Ascending aorta (tissue), 2 donors: ENCODE measurements around the gene RPL22. TPM values are rescaled to one million over a fixed set of nuclear protein-coding genes. Genes with fewer than 3 reads are reported as not detected.

Source experiments
- DNase-seq, 2 donors: peaks; one replicate each; pipeline ENCODE4 v3.0.0-alpha.2; 2019; ENCODE audit warnings: low spot score in 2 of 2
- H3K27ac ChIP-seq, 2 donors: fragments of 200-600 bp; sonication (generic); one replicate each; pipeline ENCODE4 v1.5.1; 2016 to 2017; ENCODE audit warnings: mild to moderate bottlenecking in 1 of 2
- H3K27me3 ChIP-seq: fragments of 200-600 bp; sonication (generic); one replicate; pipeline ENCODE4 v1.5.1; 2017
- H3K36me3 ChIP-seq, 2 donors: fragments of 200-600 bp; sonication (generic); one replicate each; pipeline ENCODE4 v1.5.1; 2016
- H3K4me1 ChIP-seq, 2 donors: fragments of 200-600 bp; sonication (generic); one replicate each; pipeline ENCODE4 v1.5.1; 2016 to 2017; ENCODE audit warnings: mild to moderate bottlenecking in 1 of 2
- H3K4me3 ChIP-seq, 2 donors: fragments of 200-600 bp; sonication (generic); one replicate each; pipeline ENCODE4 v1.5.1; 2016 to 2017; ENCODE audit warnings: mild to moderate bottlenecking in 1 of 2
- H3K9me3 ChIP-seq, 2 donors: fragments of 200-600 bp; sonication (generic); one replicate each; pipeline ENCODE4 v1.5.1; 2016
- intact Hi-C: fragments of 100-400 bp; cut with DNase I; formaldehyde crosslinking; loops from one replicate; pipeline ENCODE4 v1.15.1; 2023
- total RNA-seq: library from RNA; depleted of rRNA; stranded (reverse); fragments of >200 nt; gene quantifications from one replicate; pipeline ENCODE4 v1.1.0, GENCODE V29; 2016
- TF ChIP-seq, protein P1 (sequence below), 3 experiments: fragments of 200-600 bp in 2 of 3; fragments of 450-650 bp in 1 of 3; sonication (generic) in 2 of 3; IDR thresholded peaks; one replicate each; pipeline ENCODE4 v1.5.1; 2016 to 2019; ENCODE audit warnings: antibody characterized with exemption in 3 of 3, mild to moderate bottlenecking in 1 of 3, moderate library complexity in 1 of 3

The RPL22 gene
- total RNA-seq, 1 donor from 2014 or later, result 88.8 TPM

DNA sequence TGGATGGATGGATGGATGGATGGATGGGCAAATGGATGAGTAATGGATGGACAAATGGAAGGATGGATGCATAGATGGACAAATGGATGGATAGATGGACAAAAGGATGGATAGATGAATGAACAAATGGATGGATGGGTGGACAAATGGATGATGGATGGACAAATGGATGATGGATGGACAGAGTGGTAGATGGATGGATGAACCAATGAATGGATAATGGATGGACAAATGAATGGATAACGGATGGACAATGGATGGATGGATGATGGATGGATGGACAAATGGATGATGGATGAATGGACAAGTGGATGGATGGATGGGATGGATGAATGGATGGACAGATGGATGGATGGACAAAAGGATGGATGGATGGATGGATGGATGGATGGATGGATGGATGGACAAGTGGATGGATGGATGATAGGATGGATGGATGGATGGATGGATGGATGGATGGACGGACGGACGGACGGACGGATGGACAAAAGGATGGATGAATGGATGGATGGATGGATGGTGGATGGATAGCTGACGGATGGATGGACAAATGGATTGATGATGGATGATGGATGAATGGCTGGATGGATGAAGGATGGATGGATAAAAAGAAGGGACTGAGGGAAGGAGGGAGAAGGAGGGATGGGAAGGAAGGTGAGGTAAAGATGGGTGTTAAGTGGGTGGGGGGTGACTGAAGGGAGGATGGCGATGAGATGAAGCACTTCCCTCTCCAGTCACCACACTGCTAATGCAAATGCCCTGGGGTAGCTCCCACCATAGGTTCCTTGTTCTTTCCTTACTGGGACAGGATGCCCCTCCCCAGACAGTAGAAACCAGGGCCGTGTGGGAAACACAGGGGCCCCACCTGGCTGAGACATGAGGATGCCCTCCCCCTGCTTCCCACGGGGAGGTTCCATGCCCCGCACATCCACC, 49.1 kb downstream of the RPL22 start:
- Histone ChIP-seq H3K27me3 (no peaks in the 10 kb centered on the region), H3K4me3 (no peak overlapping the region), H3K36me3 (no peaks in the 10 kb centered on the region), H3K9me3 (no peaks in the 10 kb centered on the region), H3K4me1 (no peaks in the 10 kb centered on the region), H3K27ac (no peak overlapping the region)
- no peak for DNase-seq
- intact Hi-C loops, result no loop called here
- TF ChIP-seq, protein P1, sequence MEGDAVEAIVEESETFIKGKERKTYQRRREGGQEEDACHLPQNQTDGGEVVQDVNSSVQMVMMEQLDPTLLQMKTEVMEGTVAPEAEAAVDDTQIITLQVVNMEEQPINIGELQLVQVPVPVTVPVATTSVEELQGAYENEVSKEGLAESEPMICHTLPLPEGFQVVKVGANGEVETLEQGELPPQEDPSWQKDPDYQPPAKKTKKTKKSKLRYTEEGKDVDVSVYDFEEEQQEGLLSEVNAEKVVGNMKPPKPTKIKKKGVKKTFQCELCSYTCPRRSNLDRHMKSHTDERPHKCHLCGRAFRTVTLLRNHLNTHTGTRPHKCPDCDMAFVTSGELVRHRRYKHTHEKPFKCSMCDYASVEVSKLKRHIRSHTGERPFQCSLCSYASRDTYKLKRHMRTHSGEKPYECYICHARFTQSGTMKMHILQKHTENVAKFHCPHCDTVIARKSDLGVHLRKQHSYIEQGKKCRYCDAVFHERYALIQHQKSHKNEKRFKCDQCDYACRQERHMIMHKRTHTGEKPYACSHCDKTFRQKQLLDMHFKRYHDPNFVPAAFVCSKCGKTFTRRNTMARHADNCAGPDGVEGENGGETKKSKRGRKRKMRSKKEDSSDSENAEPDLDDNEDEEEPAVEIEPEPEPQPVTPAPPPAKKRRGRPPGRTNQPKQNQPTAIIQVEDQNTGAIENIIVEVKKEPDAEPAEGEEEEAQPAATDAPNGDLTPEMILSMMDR (IDR thresholded peaks at IDR 0.05), result no peak

DNA sequence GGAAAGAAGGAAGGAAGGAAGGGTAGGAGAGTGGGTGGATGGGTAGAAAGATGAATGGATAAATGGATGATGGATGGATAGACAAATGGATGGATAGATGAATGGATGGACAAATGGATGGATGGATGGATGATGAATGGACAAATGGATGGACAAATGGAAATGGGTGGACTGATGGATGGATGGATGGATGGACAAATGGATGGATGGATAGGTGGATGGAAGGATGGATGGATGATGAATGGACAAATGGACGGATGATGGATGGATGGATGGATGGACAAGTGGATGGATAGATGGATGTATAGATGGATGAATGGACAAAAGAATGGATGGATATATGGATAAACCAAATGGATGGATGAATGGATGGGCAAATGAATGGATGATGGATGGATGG, 49.8 kb downstream of the RPL22 start:
- no peaks in the 10 kb centered on the region for H3K9me3 ChIP-seq
- H3K4me1 ChIP-seq, result no peaks in the 10 kb centered on the region
- H3K27me3 ChIP-seq, result no peaks in the 10 kb centered on the region
- no peak for DNase-seq
- no peaks in the 10 kb centered on the region for H3K36me3 ChIP-seq
- TF ChIP-seq, protein P1 (IDR thresholded peaks at IDR 0.05), result no peak
- intact Hi-C loops, result no loop called here
- no peak overlapping the region for H3K4me3 ChIP-seq
- no peak overlapping the region for H3K27ac ChIP-seq

DNA sequence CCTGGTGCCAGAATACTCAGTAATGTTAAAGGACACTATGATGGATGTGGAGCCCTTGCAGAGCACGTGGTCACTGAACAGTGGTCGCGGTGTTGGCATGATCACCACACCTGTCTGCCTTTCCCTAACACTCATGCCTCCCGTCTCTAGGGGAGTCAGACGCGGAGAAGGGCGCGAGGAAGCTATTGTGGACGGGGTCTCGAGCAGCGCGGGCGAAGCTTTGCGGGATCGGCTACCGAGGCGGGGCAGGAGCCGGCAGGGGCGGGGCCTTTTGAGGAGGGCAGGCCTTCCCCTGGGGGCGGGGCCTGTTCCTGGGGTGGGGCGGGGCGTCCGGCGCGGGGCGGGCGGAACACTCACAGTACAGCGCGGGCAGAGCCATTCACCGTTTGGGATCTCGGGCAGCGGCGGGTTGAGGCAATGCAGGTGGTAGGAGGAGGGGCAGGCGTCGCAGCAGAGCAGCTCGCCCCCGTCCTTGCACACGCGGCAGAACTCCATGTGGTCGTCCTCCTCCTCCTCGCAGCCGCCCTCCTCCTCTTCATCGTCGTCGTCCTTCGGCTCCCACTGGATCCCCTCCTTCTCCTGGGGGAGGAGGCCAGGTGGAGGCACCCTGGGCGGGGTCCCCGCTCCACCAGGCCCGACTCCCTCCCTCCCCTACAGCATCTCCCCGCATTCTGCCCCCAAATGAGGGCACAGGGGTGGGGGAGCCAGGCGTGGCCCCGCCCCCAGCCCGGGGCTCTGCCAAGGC, 50.7 kb downstream of the RPL22 start:
- no peak for DNase-seq
- intact Hi-C loops, result no loop called here
- Histone ChIP-seq H3K9me3 (no peaks in the 10 kb centered on the region), H3K36me3 (no peaks in the 10 kb centered on the region), H3K27me3 (no peaks in the 10 kb centered on the region), H3K4me1 (no peaks in the 10 kb centered on the region), H3K27ac (no peak overlapping the region), H3K4me3 (peak overlapping the region in 1 of 2 donors; percentile 18)
- TF ChIP-seq, protein P1 (IDR thresholded peaks at IDR 0.05), result no peak

DNA sequence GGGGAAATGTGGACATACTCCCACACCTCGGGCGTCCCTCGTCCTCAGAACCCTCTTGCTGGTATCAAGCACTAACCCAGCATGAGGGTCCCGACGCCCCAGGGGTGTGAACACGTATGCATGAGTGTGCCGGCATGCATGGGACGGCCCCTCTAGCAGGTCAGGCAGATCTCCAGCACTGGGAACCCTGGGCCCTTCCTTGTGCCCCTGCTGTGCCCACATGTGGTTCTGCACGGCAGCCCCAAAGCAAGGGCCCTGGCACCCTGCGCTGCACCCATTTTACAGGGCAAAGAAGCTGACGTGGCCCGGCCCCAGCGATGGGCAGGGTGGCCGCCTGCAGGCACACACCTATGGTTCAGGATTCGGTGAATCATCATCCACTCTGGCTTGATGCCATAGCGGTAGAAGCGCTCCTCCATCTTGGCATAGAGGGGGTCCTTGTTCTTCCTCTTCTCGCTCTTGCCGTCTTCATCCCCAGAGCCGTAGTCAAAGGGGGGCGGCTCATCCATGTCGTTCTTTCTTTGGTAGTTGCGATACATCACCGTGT, 53.5 kb downstream of the RPL22 start:
- Histone ChIP-seq H3K27me3 (no peaks in the 10 kb centered on the region), H3K9me3 (no peaks in the 10 kb centered on the region), H3K4me1 (no peaks in the 10 kb centered on the region), H3K27ac (no peak overlapping the region), H3K4me3 (no peak overlapping the region), H3K36me3 (no peaks in the 10 kb centered on the region)
- TF ChIP-seq, protein P1 (IDR thresholded peaks at IDR 0.05), result no peak
- intact Hi-C loops, result no loop called here
- no peak for DNase-seq

DNA sequence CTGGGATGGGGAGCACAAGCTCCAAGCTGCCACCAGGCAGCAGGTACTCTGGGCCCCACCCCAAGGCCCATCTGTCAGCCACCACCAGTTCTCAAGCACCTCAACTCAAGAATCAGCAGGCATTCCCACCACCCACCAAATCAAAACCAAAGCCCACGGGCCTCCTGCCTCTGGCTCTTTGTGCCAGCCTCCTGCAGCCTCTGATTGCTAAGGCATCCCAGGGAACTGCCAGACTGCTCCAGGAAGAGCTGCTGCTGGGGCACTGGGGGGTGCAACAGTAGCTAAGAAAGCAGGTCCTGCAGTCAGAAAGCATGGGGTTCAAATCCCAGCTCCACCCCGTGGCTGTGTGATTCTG, 54.0 kb downstream of the RPL22 start:
- Histone ChIP-seq H3K4me3 (no peak overlapping the region), H3K9me3 (no peaks in the 10 kb centered on the region), H3K27me3 (no peaks in the 10 kb centered on the region), H3K27ac (no peak overlapping the region), H3K36me3 (no peaks in the 10 kb centered on the region), H3K4me1 (no peaks in the 10 kb centered on the region)
- intact Hi-C loops, result no loop called here
- TF ChIP-seq, protein P1 (IDR thresholded peaks at IDR 0.05), result no peak
- DNase-seq, result no peak
